OCI-LY3 (cell line): Measurements from ENCODE around the gene CKS2.

Experiments
- CTCF ChIP-seq: fragments of 200-600, 300-600 bp; sonication (generic); IDR thresholded peaks from 2 replicates; pipeline ENCODE4 v1.5.1; 2014; ENCODE audit warnings: antibody characterized with exemption, low read length, low read depth
- EZH2phosphoT487 ChIP-seq: fragments of 200-600 bp; shearing (Covaris generic); IDR thresholded peaks from 2 replicates; pipeline ENCODE4 v1.6.1; 2018; ENCODE audit warnings: antibody characterized with exemption, mixed run types, low read depth

DNA sequence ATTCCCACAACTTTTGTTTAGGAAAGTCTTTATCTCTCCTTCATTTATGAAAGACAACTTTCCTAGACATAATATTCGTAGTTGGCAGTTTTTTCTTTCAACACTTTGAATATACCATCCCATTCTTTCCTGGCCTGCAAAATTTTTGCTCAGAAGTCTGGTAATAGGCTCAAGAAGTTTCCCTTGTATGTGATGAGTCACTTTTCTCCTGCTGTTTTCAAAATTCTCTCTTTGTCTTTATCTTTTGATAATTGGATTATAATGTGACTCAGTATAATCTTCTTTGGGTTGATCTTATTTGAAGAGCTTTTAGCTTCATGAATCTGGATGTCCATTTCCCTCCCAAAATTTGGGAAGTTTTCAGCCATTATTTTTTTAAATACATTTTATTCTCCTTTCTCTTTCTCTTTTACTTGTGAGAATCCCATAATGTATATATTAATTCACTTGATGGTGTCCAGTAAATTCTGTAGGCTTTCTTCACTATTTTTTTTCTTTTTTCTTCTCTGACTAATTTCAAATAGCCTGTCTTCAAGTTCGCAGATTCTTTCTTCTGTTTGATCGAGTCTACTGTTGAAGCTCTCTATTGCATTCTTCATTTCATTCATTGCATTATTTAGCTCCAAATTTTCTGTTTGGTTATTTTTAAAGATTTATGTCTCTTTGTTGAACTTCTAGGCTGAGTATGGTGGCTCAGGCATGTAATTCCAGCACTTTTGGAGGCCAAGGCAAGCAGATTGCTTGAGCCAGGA is 37.3 kb upstream of the CKS2 start:
- TF ChIP-seq CTCF (no peak), EZH2phosphoT487 (no peak)
